NCI-H345 treated with DMSO at 0.1 percent for 48 hours (cell line): ENCODE measurements around the gene EFNB2.

Experiments used
- DNase-seq: peaks from one replicate; lab custom pipeline; 2025; ENCODE audit not compliant: unreplicated experiment; lab: John Stamatoyannopoulos, UW

Gene EFNB2

DNA sequence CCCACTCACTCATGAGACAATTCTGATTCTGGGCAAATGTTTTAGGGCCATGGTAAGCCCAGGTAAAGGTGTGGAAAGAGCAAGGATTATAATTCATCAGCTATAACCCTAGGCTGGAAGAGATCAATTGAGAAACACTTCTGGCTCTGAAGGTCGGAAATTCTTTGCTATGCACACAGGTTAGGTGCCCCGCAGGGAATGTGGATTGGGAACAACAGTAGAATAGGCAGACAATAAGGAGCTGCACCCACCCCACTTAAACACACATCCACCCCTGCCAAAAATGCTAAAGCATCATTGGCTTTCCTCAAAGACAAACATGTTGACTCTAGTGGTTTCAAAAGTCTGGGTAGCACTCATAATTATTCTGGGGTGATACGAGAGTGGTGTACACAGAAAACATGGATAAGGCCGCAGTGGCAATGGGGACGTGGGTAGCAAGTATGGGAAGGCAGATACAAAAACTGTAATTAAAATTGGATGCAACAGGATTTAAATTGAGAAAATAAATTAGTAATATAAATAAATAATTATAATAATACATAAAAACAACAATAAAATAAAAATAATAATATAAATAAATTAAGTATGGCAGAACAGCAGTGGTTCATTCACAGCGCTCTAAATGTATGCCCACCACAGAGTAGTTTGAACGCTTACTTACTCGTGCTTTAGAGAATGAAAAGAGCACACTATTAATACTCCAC lies 8.6 kb downstream of the EFNB2 start:
- peak; percentile 82 for DNase-seq

DNA sequence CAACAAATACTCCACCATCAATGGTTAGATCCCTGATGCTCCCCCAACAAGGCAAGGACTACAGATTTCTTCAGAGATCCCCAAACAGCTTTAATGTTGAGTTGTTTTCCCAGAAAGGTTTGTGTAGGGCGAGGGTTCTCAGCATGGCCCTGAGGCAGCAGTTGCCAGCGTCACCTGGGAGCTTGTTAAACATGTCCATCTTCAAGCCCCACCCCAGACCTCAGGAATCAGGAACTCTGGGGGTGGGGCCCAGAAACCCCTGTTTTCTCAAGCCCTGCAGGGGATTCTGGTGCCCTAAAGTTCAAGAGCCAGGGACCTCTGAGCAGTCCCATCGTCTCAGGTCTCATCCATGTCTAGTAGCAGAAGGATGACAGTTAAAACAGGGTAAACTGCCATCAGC lies 9.6 kb downstream of the EFNB2 start:
- no peak for DNase-seq

DNA sequence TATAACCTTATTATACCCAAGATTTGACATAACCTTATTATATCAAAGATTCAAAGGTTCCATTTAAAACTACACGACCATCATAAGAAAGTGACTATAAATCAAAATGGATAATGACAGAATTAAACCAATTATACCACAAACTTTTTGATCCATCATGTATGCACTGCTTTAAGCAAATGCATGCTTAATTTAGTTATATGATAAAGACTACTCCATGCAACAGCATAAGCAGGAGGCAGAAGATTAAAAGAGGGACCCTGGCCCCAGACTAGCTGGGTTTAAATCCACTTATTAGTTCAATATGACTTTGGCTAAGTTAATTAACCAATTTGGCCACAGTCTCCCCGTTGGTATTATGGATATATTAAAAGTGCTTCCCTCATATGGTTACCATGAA lies 11.4 kb downstream of the EFNB2 start:
- DNase-seq: no peak

DNA sequence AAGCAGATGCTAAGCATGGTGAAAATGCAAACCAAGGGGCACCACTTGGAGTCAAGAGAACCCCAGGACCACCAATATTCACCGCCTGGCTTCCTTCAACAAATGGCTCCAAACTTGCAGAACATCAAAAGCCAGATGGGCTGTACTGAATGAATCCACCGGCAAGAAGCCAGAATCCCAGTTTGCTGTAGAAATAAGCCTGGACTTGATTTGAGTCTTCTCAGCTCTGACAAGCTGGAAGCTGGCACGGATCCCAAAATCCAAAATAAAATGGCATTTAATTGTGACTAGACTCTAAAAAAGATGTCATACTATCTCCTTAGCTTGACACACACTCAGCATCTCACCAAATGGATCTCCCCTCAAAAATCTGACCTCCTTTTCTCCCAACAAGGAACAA lies 11.9 kb downstream of the EFNB2 start:
- DNase-seq: no peak

DNA sequence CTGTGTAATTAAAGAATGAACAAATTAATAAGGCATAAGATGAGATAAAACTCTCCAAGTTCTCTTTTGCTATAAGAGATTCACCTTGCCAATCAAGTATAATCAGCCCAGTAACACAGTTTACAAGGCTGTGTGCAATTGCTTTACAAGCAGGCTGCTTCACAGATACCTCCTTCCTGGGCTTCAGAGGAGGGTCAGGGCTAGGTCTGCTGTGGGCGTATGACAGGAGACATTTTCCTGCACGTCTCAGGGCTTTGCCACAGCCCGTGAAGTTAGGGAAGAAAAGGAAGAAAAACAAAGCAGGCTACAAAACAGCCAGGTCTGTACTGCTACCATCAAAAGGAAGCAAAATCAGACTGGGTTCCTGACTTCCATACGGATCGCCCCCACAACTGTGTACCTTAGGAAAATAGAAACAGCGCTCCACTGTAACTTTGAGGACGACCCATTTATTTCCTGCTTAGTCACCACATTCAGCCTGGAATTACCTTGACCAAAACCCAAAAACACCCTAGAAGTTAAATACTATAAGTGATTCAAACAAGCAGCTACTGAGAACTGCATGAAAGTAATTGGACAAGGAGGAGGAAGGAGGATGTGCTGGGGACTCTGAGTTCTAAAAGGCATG lies 12.4 kb downstream of the EFNB2 start:
- no peak for DNase-seq

DNA sequence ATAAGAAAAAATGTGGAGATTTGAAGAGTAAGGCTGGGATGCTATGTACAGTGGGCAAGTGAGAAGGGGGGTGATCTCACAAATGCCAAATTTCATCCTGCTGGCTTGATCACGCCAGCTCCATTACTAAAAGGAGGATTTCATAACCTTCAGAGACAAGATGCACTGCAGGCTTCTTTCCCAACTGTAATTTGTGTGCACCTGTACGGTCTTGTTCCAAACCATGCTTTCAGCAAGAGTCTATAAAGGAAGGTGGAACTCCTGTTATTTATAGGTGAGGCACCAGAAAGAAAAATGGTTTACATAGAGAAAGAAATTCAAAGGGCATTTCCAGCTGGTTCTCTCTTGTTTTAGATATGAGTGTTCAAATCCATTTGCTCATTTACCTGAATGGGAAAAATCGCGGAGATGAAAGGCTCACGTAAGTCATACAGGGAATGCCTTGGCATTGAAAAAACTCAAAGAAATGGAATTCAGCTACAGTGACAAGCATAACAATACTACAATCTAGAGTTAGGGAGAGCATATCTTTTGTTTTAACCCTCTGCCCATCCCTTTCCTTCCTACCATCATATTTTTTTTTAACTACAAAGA lies 13.3 kb downstream of the EFNB2 start:
- no peak for DNase-seq

DNA sequence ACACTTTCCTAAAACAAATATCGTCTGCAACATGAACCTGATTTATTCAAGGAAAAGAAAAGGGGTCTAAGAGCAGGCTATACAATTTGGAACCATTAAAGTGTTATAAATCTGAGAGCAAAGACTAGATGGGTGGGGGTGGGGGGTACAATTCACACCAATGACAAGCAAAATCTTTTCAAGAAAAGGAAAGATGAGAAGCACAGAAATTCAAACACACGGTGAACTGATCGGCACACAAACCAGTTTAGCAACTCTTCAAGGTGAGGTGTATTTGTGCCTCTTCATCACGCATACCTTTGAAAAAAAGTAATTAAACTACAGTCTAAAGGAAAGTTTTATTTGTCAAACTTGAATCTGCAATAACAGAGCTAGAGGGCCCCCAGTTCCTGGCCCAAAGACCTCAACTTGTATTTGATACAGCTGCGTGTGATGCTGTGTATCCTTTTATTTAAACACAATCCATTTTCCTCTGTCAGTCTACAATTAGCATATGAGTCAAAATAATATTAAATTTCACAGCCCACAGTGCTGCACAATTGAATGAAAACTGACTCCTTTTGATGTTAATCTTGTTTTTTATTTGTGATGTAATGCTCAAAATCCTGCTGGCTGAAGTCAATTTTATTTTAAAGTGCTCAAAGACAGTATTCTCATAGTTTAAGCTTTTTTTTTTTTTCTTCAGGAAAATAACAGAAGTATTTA lies 14.2 kb downstream of the EFNB2 start:
- DNase-seq: no peak

DNA sequence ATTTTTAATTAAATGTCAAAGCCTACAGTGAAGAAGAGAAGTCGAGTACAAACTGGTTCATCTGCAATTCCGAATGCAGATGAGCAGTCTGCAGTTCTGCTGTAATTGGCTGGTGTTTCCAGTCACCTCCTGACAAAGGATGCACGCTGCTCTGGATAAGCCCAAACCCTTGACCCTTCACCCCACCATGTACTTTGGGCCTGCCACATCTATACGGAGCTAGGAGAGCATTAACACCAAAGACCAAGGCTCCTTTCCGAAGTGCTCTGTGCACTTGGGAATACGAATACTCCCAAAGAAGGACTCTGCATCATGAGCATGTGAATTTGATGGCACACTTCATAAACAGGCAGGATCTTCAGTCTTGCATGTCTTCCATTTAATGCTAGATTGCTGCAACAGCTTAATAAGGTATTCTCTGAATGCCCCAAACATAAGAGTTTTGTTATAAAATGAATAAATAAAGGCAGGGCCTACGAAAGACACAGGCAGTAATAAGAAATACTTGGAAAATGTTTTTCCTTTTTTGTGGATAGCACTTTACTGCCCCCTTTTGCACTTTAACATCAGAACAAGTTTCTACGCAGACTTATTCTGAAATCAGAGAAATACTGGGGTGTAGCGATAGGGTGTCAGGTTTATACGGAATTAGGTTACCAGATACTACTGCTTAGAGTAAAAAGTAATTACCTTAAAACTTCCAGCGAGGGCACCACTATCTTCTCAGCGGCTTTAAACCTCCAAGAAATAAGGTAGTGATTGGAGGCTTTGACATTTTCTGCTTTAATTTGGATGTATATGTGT lies 15.0 kb downstream of the EFNB2 start:
- no peak for DNase-seq

DNA sequence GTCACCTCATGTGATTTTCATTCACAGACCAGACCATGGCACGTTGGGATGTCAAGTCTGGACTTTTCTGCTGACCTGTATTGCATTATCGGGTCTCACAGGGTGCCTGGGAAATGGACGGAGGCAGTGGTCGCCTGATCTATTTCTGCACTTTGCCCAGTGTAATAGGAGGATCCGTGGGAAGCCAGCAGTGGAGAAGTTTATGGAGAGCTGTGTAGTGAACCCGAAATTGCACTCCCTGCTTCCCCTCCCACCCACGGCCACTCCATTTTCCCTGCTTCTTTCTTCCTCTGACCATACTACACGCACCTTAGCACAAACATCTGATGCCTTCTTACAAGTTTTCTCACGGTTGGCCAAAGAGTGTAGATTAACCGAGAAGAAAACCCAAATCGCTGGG lies 16.9 kb downstream of the EFNB2 start:
- no peak for DNase-seq

DNA sequence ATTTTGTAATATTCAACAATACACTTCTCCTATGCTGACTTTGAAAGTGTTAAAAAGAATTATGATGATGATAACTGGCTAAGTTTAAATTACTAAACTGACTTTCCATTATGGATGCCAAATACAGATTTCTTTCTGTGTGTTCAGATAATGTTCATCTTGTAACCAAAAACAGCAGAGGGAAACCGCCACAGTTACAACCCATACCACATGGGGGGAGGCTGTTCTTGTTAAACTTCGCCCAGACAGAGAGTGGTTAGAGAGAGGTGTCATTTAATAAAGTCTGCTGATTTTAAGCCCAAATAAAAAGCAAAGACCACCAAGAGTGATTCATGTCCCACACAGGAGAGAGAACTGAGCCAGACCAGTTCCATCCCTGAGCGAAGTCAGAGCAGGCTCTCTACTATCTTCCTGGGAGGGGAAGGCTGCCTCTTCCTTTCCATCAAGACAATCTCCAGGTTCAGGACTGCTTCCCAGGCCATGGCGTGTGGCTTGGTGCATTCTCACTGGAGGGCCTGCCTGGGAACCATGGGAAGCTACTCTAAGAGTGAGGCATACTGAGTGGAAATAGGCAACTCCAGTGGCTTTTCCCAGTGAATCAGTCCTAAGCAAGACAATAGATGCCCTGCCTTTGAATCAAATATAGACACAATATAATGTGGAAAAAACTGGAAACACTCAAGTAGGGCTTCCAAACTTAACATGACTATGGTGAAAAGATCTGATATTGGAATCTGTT lies 18.2 kb downstream of the EFNB2 start:
- DNase-seq: no peak

DNA sequence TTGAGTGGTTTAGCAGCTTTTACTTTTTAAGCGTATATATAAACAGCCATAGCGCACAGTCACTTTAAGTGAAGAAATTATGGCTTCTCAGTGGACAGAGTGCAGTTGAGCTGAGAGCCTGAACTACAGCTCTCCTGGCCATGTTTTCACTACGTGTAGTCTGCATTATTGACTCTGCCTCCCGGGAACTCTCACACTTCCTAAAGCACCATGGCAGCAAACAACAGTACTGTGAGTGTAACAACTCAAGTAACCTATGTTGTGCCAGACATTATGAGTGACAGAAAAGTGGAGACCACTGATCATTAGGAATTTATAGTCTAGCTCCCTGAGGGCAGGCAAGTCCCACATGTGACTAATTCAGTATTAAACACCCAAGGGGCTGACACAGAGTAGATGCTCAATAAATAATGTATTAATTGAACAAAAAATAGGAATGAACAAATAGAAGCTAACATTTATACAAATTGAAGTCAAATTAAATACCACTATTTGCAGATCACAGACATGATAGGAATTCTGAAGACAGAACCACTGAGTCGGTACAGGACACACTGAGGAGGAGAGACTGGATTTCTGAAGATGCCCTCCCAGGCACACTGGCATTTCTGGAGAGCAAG lies 19.7 kb downstream of the EFNB2 start:
- DNase-seq: no peak

DNA sequence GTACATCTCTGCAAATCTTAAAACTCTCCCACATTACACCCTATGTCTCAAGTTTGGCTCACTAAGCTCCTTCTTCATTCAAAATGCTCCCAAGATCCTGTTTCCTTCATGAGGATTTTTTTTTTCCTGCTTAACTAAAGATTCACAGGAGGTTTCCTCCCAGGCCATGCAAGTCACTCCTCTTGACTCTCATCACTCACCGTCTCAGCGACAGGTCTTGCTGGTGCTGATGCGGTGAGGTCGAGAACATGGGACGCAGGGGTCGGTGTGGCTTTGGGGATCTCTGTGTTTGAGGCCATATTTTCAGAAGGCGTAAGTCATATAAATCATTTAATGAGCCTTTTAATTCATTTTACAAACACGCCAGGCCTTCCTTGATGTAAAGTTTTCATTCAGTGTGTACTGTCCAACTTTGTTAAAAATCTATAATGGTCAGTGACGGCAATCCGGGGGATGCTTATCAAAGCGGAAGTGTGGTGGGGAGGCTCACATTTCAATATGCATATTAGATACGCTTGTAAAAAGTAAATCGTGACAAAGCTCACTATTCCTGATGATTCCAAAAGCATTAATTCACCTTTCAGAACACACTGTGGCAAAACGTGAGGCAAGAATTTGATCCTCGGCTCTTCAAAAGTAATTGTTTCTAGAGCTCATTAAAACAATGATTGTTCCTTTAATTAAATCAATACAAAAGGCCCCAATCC lies 20.4 kb downstream of the EFNB2 start:
- no peak for DNase-seq

DNA sequence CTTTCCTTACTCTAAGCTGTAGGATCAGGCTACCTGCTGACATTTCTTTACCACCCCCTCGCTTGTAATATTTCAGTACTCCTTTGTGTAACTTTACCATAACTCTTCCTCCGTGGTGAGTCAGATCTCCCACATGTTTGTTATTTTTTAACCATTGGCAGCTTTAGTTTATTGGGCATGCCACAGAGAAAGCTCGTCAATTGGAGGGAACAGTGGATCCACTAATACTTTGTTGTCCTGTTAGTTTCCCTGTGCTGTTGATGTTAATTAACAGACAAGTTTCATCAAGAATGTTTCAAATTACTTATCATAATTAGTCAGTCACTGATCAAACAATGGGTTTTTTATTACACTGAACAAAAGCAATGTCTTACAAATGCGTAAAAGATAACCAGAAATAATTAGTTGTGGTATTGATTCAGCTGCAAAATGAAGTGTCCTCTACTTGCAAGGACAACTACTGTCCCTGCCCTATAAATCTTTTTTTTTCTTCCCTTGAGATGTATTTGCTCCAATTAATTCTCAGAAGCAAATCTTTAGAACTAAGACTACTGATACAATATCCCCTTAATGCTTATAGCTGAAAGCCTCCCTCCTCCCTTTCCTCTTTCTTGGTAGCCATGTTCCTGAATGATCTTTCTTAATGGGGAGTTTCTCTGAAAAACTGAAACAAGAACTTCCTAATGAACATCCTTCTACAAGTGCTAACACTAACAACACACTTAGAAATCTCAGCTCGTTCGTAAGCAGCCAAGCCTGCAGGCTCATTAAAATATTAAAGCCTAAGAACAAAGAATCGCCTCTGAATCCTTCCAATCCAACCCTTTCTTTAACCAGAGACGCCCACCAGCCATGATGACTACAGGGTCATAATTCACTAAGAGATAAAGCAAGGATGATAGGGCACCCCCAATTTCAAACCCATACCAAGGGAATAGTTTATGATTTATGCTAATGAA lies 22.2 kb downstream of the EFNB2 start:
- DNase-seq: no peak

DNA sequence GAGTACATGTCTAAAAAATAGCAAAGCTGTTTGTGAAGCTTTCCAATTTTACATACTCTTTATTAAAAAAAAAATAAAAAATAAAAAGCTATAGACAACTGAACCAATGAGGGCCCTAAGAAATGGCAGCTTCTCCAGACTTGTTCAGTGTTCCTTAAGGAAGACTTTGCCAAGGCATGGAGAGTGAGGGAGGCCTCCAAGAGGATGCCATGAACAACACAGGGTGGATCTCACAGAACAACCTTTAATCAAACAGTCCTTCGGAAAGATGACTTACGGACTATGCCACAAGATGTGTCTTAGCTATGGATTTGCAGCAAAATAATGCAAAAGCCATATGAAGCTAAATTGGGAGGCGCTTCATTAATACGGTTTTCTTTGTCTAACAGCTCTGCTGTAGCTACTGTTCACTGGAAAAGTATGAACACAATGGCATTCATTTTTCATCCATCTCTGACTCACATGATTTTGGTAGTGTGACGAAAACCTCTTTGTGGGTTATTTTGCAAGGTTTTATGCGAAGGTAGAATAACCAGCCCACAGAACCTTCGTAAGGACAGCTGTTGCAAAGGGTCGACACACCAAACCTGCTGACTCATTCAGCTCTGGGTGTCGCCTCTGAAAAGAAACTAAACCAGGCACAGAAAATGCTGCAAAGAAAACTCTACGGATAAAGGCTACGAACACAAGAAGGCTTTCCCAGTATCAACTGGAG lies 27.7 kb downstream of the EFNB2 start:
- DNase-seq: no peak

DNA sequence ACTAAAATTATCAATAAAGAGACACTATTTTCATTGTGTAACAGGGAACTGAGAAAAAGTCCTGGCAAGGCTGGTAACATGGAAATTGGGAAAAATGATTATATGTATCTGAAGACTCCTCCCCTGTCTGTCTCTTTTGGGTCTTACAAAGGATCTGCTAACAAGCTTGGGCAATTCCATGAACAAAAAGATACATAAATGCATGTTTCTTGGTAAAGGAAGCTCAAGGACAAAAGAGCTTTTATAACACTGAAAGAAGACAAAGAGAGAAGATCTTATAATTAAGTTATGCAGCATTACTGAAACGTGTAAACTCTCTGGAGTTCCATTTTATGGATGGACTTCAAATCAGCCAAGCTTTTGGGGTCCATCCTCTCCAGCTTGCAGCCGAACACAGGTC lies 29.2 kb downstream of the EFNB2 start:
- no peak for DNase-seq

DNA sequence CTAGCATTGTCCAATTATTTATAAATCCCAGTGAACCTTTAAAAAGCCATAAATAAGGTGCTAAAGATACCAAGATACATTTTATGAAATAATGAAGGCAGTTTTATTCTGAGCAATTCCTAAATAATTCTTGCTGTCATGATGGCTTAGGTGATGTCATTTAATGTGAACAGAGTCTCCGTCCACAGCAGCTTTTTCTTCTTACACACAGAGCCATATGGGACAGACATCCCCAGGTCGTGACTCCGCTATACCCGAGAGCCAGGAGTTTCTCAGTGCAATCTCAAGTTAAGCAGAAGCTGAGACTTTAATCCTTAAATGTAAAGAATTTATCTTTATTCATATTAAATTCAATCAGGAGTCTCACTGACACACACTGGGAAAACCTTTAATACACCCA lies 29.7 kb downstream of the EFNB2 start:
- DNase-seq: no peak

DNA sequence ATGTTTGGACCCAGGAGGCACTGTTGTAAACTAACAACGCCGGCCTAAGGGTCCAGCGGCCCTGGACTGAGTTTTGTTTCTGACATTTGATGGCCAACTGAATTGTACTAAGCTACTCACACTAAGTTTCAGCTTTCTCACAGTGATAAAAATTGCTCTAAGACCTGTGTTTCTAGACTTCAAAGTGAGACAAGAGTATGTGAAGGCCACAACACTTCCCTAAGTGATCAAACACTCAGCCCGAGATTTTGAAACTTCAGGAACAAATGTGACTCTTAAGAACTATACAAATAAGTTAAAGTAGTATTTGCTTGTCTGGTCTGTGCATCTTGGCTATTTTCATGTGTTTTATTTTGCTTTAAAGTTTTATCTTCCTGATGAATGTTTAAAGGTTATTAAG lies 30.2 kb downstream of the EFNB2 start:
- no peak for DNase-seq
